Panc1 (cell line): ENCODE data around the gene FXR2.

ENCODE experiments used
- CTCF ChIP-seq: fragments of 450-650 bp; IDR thresholded peaks from 2 replicates; pipeline ENCODE4 v1.5.1; 2017; ENCODE audit warnings: mild to moderate bottlenecking
- POLR2AphosphoS5 ChIP-seq: IDR thresholded peaks from 2 replicates; pipeline ENCODE4 v1.6.1; 2012; ENCODE audit warnings: mild to moderate bottlenecking, low read depth, low read length, moderate library complexity
- REST ChIP-seq, 2 experiments: IDR thresholded peaks; 2 replicates each; pipeline ENCODE4 v1.6.1; 2011 to 2012; ENCODE audit warnings: low read depth in 2 of 2, control low read depth in 1 of 2, low read length in 1 of 2, mild to moderate bottlenecking in 1 of 2, moderate library complexity in 1 of 2; ENCODE audit not compliant: insufficient read depth in 1 of 2
- SIN3A ChIP-seq: IDR thresholded peaks from 2 replicates; pipeline ENCODE4 v1.6.1; 2012; ENCODE audit warnings: low read depth, mild to moderate bottlenecking, low read length, moderate library complexity, borderline replicate concordance; ENCODE audit not compliant: insufficient read depth
- TCF7L2 ChIP-seq: IDR thresholded peaks from 2 replicates; pipeline ENCODE4 v1.6.1; 2011; ENCODE audit warnings: mild to moderate bottlenecking, low read depth, low read length, inconsistent platforms

GRCh38 chr17:7652388-7653356, 38.0 kb upstream of the FXR2 start:
- TF ChIP-seq CTCF (no peak), REST (IDR thresholded peaks at IDR 0.05; ENCODE audit: insufficient read depth in 1 of 2, low read depth in 2 of 2, low read length in 1 of 2) (no peak), POLR2AphosphoS5 (no peak), TCF7L2 (no peak), SIN3A (no peak)
